HCT116 (cell line): ENCODE measurements around the gene FNDC3B. TPM values are rescaled to one million over a fixed set of nuclear protein-coding genes. Genes with fewer than 3 reads are reported as not detected.

Experiments
- ATAC-seq: fragments of 200-7000 bp; cut with Tn5 transposase; 2 replicates; pipeline ENCODE4 v1.9.1; 2020; ENCODE audit warnings: mild to moderate bottlenecking, moderate library complexity
- BruUV-seq: library from RNA; stranded (reverse); fragments of 400-500 nt; replicated peaks from 2 replicates; lab custom pipeline; 2021; lab: Mats Ljungman, UMichigan
- CTCF ChIA-PET: fragments of 300-600 bp; sonication (Branson Sonifier 250); formaldehyde crosslinking; loops from one replicate; lab custom pipeline; 2021; ENCODE audit warnings: antibody characterized with exemption; lab: Charles Lee
- POLR2A ChIA-PET: fragments of 300-600, 350-600 bp; sonication (Branson Sonifier 250); formaldehyde crosslinking; loops from one replicate; lab custom pipeline; 2021; ENCODE audit warnings: antibody characterized with exemption; lab: Charles Lee
- RAD21 ChIA-PET, 2 experiments: fragments of 300-600 bp; sonication (Branson Sonifier 250); formaldehyde crosslinking; loops; one replicate each; lab custom pipeline; 2023; ENCODE audit warnings: low total read pairs in 2 of 2; ENCODE audit not compliant: uncharacterized antibody in 2 of 2, unreplicated experiment in 2 of 2, low non-redundant PET in 1 of 2; lab: Charles Lee
- DNase-seq: peaks from one replicate; pipeline ENCODE4 v3.0.0-alpha.2; 2010; ENCODE audit warnings: low read depth, low spot score
- H2AFZ ChIP-seq: fragments of 200-600 bp; shearing (Covaris generic), sonication (generic); 2 replicates; pipeline ENCODE4 v1.6.1; 2017; ENCODE audit warnings: low read depth, mixed run types, mixed read lengths, antibody characterized with exemption, low read length; ENCODE audit not compliant: poor library complexity, severe bottlenecking
- H3K27ac ChIP-seq: 2 replicates; pipeline ENCODE4 v1.5.1; 2012; ENCODE audit warnings: low read depth, low read length
- H3K27me3 ChIP-seq: fragments of 200-600 bp; sonication (generic); 2 replicates; pipeline ENCODE4 v1.6.1; 2016; ENCODE audit warnings: mixed run types, low read length, mixed read lengths; ENCODE audit not compliant: insufficient read depth
- H3K36me3 ChIP-seq, 2 experiments: fragments of 200-500 bp in 1 of 2; fragments of 200-600 bp in 1 of 2; sonication (Bioruptor generic) in 1 of 2; sonication (generic) in 1 of 2; 2 replicates each; pipeline versions ENCODE4 v1.5.1 to v1.6.1; 2014 to 2016; ENCODE audit warnings: low read length in 2 of 2, inconsistent platforms in 1 of 2, mixed read lengths in 1 of 2, mixed run types in 1 of 2; ENCODE audit not compliant: insufficient read depth in 2 of 2, control insufficient read depth in 1 of 2
- H3K4me1 ChIP-seq, 2 experiments: fragments of 200-600 bp in 1 of 2; sonication (generic) in 1 of 2; 2 replicates each; pipeline versions ENCODE4 v1.5.1 to v1.6.1; 2012 to 2017; ENCODE audit warnings: low read length in 2 of 2, inconsistent platforms in 1 of 2, mild to moderate bottlenecking in 1 of 2, mixed read lengths in 1 of 2, mixed run types in 1 of 2, moderate library complexity in 1 of 2; ENCODE audit not compliant: insufficient read depth in 2 of 2, control insufficient read depth in 1 of 2
- H3K4me2 ChIP-seq: fragments of 200-600 bp; sonication (generic); 2 replicates; pipeline ENCODE4 v1.6.1; 2017; ENCODE audit warnings: mixed run types, low read length, mixed read lengths
- H3K4me3 ChIP-seq, 2 experiments: fragments of 200-600 bp in 1 of 2; sonication (generic) in 1 of 2; replicated peaks in 1 of 2; 2 replicates each; pipeline ENCODE4 v1.5.1; 2011 to 2016; ENCODE audit warnings: low read length in 2 of 2, control low read depth in 1 of 2, low read depth in 1 of 2, mild to moderate bottlenecking in 1 of 2, mixed read lengths in 1 of 2, mixed run types in 1 of 2
- H3K79me2 ChIP-seq: fragments of 200-600 bp; sonication (generic); 2 replicates; pipeline ENCODE4 v1.6.1; 2017; ENCODE audit warnings: mild to moderate bottlenecking, mixed run types, low read length, moderate library complexity, mixed read lengths; ENCODE audit not compliant: insufficient read depth
- H3K9ac ChIP-seq: fragments of 200-600 bp; sonication (generic); 2 replicates; pipeline ENCODE4 v1.6.1; 2016; ENCODE audit warnings: low read length, mixed read lengths
- H3K9me2 ChIP-seq: fragments of 200-600 bp; sonication (generic), shearing (Covaris generic); 2 replicates; pipeline ENCODE4 v1.6.1; 2017; ENCODE audit warnings: mixed run types, mild to moderate bottlenecking, moderate library complexity; ENCODE audit not compliant: insufficient read depth
- H3K9me3 ChIP-seq, 2 experiments: fragments of 200-500 bp in 1 of 2; fragments of 200-600 bp in 1 of 2; sonication (Bioruptor generic) in 1 of 2; sonication (generic) in 1 of 2; 2 replicates each; pipeline ENCODE4 v1.6.1; 2014 to 2017; ENCODE audit warnings: low read length in 2 of 2, mixed read lengths in 2 of 2, inconsistent platforms in 1 of 2, low read depth in 1 of 2, mild to moderate bottlenecking in 1 of 2, mixed run types in 1 of 2, moderate library complexity in 1 of 2; ENCODE audit not compliant: control insufficient read depth in 1 of 2, insufficient read depth in 1 of 2
- H4K20me1 ChIP-seq: fragments of 200-600 bp; sonication (generic), shearing (Covaris generic); 2 replicates; pipeline ENCODE4 v1.6.1; 2017; ENCODE audit warnings: mixed run types, mild to moderate bottlenecking, moderate library complexity; ENCODE audit not compliant: insufficient read depth
- CBX3 ChIP-seq: IDR thresholded peaks from 2 replicates; pipeline ENCODE4 v1.6.1; 2012; ENCODE audit warnings: low read depth
- CEBPB ChIP-seq: IDR thresholded peaks from 2 replicates; pipeline ENCODE4 v1.6.1; 2012; ENCODE audit warnings: low read depth
- EZH2phosphoT487 ChIP-seq: fragments of 200-600 bp; IDR thresholded peaks from 2 replicates; pipeline ENCODE4 v1.6.1; 2018; ENCODE audit warnings: antibody characterized with exemption, borderline replicate concordance
- FOSL1 ChIP-seq: IDR thresholded peaks from 2 replicates; pipeline ENCODE4 v1.6.1; 2012; ENCODE audit warnings: low read depth
- JUND ChIP-seq: IDR thresholded peaks from 2 replicates; pipeline ENCODE4 v1.6.1; 2012
- POLR2A ChIP-seq: IDR thresholded peaks from 2 replicates; pipeline ENCODE4 v1.7.0; 2011; ENCODE audit warnings: borderline replicate concordance; ENCODE audit not compliant: insufficient read depth, insufficient read length; ENCODE audit errors: extremely low read depth
- POLR2AphosphoS5 ChIP-seq: IDR thresholded peaks from 2 replicates; pipeline ENCODE4 v1.6.1; 2011; ENCODE audit warnings: mild to moderate bottlenecking, low read depth, low read length, moderate library complexity
- SIN3A ChIP-seq: IDR thresholded peaks from 2 replicates; pipeline ENCODE4 v1.6.1; 2012; ENCODE audit warnings: low read depth
- SP1 ChIP-seq: IDR thresholded peaks from 2 replicates; pipeline ENCODE4 v1.6.1; 2012; ENCODE audit warnings: low read depth
- SRF ChIP-seq: IDR thresholded peaks from 2 replicates; pipeline ENCODE4 v1.6.1; 2012; ENCODE audit warnings: low read depth
- TCF7L2 ChIP-seq: IDR thresholded peaks from 2 replicates; pipeline ENCODE4 v1.7.0; 2011; ENCODE audit warnings: borderline replicate concordance, inconsistent platforms; ENCODE audit not compliant: insufficient read depth, insufficient read length; ENCODE audit errors: extremely low read depth
- YY1 ChIP-seq: IDR thresholded peaks from 2 replicates; pipeline ENCODE4 v1.6.1; 2011; ENCODE audit warnings: low read length, low read depth, moderate library complexity, mild to moderate bottlenecking; ENCODE audit not compliant: insufficient replicate concordance; ENCODE audit errors: extremely low read depth
- intact Hi-C: fragments of 100-400 bp; cut with micrococcal nuclease; formaldehyde crosslinking; loops from 2 replicates; pipeline ENCODE4 v1.10.0; 2022
- total RNA-seq: library from RNA; stranded (reverse); gene quantifications from one replicate; pipeline ENCODE4 v1.2.1, GENCODE V29; 2021; ENCODE audit not compliant: unreplicated experiment
- TF ChIP-seq, protein P1 (sequence below): IDR thresholded peaks from 2 replicates; pipeline ENCODE4 v1.6.1; 2012
- TF ChIP-seq, protein P2 (sequence below): IDR thresholded peaks from 2 replicates; pipeline ENCODE4 v1.6.1; 2012

Gene FNDC3B
- total RNA-seq, 1 experiment from 2014 or later, result 45.7 TPM

DNA sequence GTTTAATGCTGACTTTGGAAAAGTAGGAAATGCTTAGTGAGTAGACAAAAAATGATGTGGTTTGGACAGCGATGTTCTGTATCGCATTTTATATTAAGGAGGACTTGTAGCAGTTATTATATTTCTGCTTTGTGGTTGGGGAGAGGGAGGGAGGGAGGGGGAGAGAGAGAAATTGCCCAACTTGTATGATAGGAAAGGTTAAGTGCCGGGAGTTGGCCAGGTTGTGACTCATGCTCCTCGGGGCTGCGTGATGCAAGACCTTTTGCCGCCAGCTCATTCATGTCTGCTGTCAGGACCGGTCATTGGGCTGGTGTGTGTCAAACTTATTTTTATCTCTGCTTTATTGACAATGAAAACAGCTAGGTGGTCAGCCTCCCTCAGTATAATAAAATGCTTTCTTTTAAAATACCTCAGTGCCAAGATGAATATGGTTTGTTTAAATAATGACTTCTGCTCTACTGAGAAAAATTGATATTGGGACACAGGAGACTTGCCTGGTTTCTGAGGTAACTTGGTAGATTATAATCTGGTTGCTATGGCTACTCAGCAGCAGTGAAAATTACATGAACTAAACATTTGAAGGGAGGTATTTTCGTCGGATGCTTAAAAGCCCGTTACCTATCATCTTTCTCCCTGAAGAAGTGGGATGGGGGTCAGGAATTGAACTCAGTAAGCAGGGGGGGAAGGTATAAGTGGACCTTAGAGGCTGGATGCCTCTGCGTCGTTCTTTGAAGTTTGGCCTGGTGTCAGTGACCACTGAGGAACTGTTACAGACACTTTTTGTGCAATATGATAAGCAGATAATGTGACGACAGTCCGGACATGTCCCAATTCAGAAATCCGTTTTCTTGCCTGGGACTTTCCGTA, 90.7 kb downstream of the FNDC3B start:
- peak; percentile 91 for DNase-seq
- H3K27me3 ChIP-seq, result no peaks in the 10 kb centered on the region
- TF ChIP-seq, protein P1, sequence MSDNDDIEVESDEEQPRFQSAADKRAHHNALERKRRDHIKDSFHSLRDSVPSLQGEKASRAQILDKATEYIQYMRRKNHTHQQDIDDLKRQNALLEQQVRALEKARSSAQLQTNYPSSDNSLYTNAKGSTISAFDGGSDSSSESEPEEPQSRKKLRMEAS, result peak; percentile 79
- TF ChIP-seq FOSL1 (peak; percentile 86), YY1 (no peak), JUND (peak; percentile 93), TCF7L2 (peak; percentile 87), SIN3A (peak; percentile 85), POLR2A (no peak), CBX3 (peak; percentile 45; the same call in 1 of the 2 replicates), POLR2AphosphoS5 (peak; percentile 65), EZH2phosphoT487 (no peak), SRF (peak; percentile 72), SP1 (peak; percentile 85), CEBPB (peak; percentile 99)
- TF ChIP-seq, protein P2, sequence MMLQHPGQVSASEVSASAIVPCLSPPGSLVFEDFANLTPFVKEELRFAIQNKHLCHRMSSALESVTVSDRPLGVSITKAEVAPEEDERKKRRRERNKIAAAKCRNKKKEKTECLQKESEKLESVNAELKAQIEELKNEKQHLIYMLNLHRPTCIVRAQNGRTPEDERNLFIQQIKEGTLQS, result peak; percentile 97
- TF ChIP-seq, all 23 proteins: peak for 11
- H4K20me1 ChIP-seq, result peaks cover 20% of the 10 kb centered on the region; the same call in 1 of the 2 replicates
- POLR2A ChIA-PET, result interaction anchor here (0.7 kb wide), 1 partner anchor 9 kb away, joined by 5 read pairs; no protein-coding TSS in a partner anchor
- no peaks in the 10 kb centered on the region for H3K9me2 ChIP-seq
- H3K4me1 ChIP-seq, result peaks cover 34% of the 10 kb centered on the region in 2 experiments
- no TSS peak for BruUV-seq
- H3K9ac ChIP-seq, result peak overlapping the region; percentile 17; the same call in 1 of the 2 replicates
- CTCF ChIA-PET, result no interaction called here
- no peak overlapping the region; a peak in 1 of 4 replicates for H3K4me3 ChIP-seq
- peak; percentile 94 for ATAC-seq
- no peaks in the 10 kb centered on the region for H3K36me3 ChIP-seq
- H2AFZ ChIP-seq, result no peak overlapping the region
- H3K79me2 ChIP-seq, result peaks cover 19% of the 10 kb centered on the region
- H3K4me2 ChIP-seq, result peak overlapping the region; percentile 65
- peak overlapping the region; percentile 18; the same call in 1 of the 2 replicates for H3K27ac ChIP-seq
- no peaks in the 10 kb centered on the region for H3K9me3 ChIP-seq
- RAD21 ChIA-PET, result interaction anchor here in 1 of 2 experiments (1.1 kb wide), 1 partner anchor 8 kb away, joined by 3 read pairs; no protein-coding TSS in a partner anchor
- intact Hi-C loops, result no loop called here
